GM21390 (cell line): ENCODE data around the gene SETD7.

Source experiments
- ATAC-seq: cut with Tn5 transposase; IDR thresholded peaks from one replicate; pipeline ENCODE4 v1.9.1; 2021; ENCODE audit not compliant: unreplicated experiment

SETD7 gene

DNA sequence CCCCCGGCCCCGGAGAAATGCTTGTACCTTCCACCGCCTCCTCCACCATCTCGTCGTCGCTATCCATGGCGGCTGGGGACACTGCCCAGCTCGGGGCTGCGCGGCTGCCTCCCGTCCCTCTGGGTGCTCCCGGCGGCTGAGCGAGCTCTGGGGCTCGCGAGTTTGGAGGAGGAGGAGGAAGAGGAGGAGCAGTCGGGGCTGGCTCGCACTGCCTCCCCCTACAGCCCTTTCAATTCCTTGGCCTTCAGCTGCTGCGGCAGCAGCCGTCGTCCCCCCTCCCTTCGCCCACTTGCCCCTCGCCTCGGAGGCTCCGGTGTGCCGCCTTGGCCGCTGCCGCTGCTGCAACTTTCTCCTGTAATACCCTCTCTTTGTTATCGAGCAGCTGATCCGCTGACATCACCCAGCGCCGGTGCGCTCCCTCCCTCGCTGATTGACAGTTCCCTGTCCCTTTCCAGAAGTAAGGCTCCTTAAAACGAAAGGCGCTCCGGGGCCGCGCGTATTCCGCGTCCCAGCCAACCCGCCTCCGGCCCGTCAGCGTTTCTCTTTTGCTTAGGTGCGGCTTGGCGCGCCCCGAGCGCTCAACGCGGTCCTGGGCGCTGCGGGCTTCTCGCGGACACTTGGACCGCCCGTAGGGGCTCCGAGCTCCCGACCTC, at the start of gene SETD7:
TSS of gene SETD7 (minus strand) at position 149 of the 653 bp plus-strand sequence. CDS start at position 67, 82 bp downstream.
- ATAC-seq, result peak; percentile 38

DNA sequence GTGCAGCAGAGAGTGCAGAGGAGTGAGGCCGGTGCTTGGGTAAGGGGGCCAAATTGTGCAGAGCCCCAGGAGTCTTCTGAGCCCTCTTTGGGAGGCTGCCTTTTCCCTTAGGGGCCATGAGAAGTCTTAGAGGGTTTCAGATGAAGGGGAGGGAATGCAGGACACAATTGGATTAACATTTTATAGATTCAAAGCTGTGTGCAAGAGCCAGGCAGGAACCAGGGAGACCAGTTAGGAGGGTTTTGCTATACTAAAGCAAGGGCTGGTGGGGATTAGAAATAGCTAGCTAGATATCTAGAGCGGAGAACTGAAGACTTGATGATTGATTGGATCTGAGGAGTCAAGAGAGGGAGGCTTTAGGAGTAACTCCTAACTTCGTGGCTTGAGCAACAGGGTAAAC, 49.5 kb upstream of the SETD7 start:
- ATAC-seq, result no peak

DNA sequence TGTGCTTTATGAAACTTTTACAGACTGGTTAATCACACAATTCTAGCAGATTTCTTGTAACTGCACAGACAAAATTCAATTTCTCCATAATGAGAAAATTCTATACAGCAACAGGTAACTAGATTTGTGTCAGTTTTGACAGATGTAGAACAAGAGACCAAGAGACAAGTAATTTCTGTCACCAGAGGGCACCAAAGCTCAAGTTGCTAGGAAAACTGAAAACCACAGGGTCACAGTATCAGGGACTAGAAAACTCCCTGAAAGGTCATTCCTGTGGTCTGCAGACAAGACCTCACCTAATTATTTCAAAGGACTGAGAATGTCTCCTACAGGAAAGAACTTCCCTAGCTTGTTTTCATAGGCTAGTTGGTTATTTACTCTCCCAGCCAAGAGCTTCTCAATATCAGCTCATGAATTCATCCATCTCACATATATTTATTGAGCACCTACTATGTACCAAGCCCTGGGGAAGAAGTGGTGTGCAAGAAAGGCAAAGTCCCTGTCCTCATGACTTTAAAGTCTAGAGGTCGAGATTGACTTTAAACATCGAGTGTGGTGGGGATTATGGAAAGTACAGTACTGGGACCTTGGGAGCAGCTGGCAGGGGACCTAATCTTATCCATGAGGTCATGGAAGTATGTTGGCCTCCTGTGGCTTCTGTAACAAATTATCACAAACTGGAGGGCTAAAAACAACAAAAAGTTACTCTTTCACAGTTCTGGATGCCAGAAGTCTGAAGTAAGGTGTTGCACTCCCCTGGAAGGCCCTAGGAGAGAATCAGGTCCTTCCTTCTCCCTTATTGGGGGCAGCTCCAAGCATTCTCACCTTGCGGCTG, 47.8 kb upstream of the SETD7 start:
- no peak for ATAC-seq

GRCh38 chr4:139602776-139603360, 46.8 kb upstream of the SETD7 start:
- ATAC-seq, result no peak

- no peak for ATAC-seq
These were observed 44.6 kb upstream of the SETD7 start for GRCh38 chr4:139600662-139601061.

DNA sequence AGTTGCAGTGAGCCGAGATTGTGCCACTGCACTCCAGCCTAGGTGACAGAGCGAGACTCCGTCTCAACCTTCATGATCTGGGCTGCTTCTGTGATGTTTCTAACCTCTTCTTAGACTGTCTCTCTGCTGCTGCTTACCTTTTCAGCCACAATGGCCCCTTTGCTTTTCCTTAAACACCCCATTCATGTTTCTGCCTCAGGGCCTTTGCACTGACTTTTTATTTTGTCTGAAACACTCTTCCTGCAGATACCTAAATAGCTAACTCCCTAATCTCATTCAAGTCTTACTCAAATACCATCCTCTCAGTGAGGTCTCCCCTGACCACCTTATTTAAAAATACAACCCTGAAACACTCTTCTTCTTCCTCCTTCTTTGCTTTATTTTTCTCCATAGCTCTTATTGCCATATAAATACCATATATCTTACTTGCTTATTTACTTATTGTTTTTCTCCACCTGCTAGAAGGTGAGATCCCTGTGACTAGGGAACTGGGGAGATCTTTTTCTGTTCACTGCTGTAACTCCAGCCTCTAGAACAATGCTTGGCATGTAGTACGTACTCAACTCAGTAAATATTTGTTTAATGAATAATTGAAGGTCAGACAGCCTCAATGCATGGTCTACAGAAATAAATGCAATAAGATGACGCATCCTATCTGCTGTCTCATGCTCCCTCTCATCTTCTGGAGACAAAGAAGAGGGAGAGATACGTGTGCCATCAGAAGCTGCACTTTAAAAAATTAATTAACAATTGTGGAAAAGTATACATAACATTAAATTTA, 43.8 kb upstream of the SETD7 start:
- no peak for ATAC-seq

DNA sequence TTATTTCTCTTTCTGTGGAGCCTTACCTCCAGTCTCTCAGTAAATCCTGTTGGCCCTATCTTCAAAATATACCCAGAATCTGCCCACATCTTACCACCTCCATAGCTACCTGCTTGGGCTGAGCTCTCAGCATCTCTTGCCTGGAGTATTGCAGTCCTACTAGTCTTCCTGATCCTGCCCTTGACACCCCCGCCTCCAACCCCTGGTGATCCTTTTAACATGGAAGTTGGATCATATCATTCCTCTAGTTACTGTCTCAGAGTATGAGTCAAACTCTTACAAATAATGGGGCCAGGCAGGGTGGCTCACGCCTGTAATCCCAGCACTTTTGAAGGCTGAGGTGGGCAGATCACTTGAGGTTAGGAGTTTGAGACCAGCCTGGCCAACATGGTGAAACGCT, 43.1 kb upstream of the SETD7 start:
- no peak for ATAC-seq

DNA sequence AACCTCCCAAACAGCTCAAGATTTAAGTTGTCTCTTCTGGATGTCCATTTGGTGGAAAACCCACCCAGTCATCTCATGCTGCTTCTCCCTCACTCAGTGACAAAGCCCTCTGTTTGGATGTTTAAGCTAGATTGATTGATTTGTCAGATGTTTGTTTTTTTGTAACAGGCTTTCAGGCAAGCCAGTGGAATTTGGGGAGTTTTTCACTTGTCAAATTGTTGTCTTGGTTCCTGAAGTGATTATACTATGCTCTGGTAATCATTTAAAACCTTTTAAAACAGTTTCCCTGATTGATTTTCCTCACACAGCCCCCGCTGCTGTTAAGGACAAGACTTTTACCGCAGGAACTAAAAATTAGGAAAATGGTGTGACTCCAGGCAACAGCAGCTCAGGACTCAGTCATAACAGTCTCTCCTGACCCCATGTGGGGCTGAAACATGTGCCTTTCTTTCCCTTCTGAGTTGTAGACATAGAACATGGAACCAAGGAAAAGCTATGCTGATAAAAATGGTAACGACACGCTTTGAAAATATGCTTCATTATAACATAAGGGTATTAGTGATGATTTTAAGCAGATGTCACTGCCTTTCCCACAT, 40.8 kb upstream of the SETD7 start:
- ATAC-seq, result no peak

GRCh38 chr4:139596034-139596683, 40.1 kb upstream of the SETD7 start:
- ATAC-seq, result no peak

GRCh38 chr4:139594591-139595185, 38.7 kb upstream of the SETD7 start:
- no peak for ATAC-seq

DNA sequence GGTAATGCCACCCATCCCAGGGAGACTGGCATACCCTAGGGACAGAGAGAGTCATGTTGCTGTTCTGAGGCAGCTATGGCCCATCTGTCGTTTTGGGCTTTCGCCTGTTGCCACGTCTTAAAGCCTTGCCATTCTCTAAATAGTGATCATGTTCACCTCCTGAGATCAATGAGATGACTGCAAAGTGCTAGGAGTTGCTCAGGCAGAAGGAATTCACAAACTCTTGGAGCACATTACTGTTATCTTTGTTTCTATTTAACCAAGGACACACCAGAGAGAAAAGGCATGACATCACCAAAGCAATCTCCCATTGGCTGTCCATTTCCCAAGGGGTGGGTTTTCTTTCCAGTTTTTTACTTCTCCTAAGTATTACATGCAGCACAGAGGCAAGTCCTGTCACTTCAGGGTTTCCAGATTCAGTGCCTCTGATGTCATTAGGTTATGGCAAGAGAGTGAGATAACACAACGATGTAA, 37.1 kb upstream of the SETD7 start:
- ATAC-seq, result no peak

DNA sequence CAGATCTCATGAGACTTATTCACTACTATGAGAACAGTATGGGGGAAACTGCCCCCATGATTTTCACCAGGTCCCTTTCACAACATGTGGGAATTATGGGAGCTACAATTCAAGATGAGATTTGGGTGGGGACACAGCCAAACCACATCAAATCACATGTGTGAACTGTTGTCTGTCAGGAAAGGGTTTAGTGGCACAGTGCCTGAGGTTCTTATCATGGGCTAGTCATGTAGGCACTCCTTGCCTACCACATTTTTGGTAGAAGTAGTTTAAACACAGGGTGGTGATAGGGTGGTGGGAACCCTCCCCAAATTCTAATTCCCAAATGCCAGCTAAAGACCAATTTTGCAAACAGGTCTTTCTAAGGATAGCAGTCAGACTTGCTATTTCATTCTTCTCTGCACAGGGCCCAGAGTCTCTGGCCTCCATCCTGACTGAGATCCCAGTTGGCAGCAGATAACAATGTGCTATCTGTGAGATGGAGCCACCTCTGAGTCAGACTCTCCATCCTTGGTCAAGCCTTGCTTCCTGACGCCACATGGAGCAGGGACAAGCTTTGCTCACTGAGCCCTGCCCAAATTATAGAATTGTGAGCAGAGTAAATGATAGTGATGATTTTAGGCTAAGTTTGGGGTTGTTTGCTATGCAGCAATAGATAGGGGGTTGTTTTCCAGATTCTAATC, 33.5 kb upstream of the SETD7 start:
- ATAC-seq, result no peak

DNA sequence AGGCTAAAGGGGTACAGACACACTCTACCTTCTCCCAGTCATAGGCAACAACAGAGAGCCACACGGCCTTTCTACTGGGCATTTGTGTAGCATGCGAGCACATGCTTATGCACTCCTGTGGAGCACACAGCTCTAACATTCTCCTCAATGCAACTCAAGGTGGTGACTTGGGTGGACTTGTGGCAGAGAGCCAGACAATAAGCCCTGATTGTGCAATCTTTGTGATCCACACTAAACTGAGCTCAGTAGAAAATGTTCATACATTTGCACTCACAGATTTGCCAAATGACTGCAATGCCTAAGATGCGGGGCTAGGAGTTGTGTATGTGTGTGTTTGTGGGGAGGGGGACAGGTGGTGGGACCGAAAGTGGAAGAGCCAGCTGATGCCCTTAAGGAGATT, 31.4 kb upstream of the SETD7 start:
- no peak for ATAC-seq

GRCh38 chr4:139585473-139585872, 29.5 kb upstream of the SETD7 start:
- ATAC-seq, result no peak

- no peak for ATAC-seq
These were observed 28.8 kb upstream of the SETD7 start for GRCh38 chr4:139584784-139585183.

GRCh38 chr4:139584013-139584412, 28.0 kb upstream of the SETD7 start:
- ATAC-seq, result no peak

DNA sequence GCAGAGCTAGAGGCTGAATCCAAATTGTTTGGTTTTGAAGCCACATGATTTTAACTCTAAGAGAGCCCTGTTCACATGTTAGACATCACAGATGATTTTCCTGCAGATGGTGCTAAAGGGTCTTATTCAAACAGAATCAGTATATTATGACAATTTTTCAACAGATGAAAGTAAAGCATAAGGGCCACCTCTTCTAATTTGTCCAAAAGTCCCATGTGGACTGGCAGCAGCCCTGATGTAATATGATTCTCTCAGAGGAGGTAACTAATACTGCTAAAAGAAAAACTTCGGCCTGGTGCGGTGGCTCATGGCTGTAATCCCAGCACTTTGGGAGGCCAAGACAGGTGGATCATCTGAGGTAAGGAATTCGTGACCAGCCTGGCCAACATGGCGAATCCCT, 26.0 kb upstream of the SETD7 start:
- no peak for ATAC-seq

DNA sequence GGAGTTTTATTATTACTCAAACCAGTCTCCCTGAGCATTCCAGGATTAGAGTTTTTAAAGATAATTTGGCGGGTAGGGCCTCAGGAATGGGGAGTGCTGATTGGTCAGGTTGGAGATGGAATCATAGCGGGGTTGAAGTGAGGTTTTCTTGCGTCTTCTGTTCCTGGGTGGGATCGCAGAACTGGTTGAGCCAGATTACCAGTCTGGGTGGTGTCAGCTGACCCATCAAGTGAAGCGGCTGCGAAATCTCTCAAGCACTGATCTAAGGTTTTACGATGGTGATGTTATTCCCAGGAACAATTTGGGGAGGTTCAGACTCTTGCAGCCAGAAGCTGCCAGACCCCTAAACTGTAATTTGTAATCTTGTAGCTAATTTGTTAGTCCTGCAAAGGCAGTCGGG, 25.1 kb upstream of the SETD7 start:
- no peak for ATAC-seq

GRCh38 chr4:139576219-139576618, 20.2 kb upstream of the SETD7 start:
- no peak for ATAC-seq
